Hepatocyte (in vitro differentiated cells): Measurements from ENCODE around the gene HOPX.

ENCODE experiments used
- EZH2 ChIP-seq: fragments of 200-600 bp; sonication (generic); IDR thresholded peaks from 2 replicates; pipeline ENCODE4 v1.6.1; 2016; ENCODE audit warnings: antibody characterized with exemption, mild to moderate bottlenecking, borderline replicate concordance
- EZH2phosphoT487 ChIP-seq: fragments of 200-600 bp; sonication (generic); IDR thresholded peaks from one replicate; pipeline ENCODE4 v1.6.1; 2018; ENCODE audit warnings: antibody characterized with exemption, mild to moderate bottlenecking, low read depth, moderate library complexity; ENCODE audit not compliant: unreplicated experiment, severe bottlenecking
- TF ChIP-seq, protein P1 (sequence below): fragments of 200-600 bp; sonication (generic); IDR thresholded peaks from 2 replicates; pipeline ENCODE4 v1.5.1; 2016; ENCODE audit warnings: antibody characterized with exemption, mild to moderate bottlenecking; ENCODE audit not compliant: poor library complexity

DNA sequence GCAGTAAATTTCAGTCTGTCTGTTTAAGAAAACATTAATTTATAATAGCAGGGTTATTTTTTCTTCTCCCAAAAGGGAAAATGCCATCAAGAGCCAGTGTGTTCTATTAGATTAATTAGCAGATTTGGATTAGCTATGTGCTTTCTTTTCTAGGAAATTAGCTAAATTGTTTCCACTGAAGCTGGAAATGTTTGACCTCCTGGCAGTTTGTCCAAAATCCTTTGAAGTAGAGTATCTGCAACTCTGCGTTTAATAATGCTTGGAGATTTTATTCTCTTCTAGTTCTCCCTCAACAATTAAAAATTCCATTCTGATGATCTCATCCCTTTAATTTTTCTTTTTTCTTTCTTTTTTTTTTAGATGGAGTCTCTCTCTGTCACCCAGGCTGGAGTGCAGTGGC, 27.1 kb upstream of the HOPX start:
- TF ChIP-seq, protein P1, sequence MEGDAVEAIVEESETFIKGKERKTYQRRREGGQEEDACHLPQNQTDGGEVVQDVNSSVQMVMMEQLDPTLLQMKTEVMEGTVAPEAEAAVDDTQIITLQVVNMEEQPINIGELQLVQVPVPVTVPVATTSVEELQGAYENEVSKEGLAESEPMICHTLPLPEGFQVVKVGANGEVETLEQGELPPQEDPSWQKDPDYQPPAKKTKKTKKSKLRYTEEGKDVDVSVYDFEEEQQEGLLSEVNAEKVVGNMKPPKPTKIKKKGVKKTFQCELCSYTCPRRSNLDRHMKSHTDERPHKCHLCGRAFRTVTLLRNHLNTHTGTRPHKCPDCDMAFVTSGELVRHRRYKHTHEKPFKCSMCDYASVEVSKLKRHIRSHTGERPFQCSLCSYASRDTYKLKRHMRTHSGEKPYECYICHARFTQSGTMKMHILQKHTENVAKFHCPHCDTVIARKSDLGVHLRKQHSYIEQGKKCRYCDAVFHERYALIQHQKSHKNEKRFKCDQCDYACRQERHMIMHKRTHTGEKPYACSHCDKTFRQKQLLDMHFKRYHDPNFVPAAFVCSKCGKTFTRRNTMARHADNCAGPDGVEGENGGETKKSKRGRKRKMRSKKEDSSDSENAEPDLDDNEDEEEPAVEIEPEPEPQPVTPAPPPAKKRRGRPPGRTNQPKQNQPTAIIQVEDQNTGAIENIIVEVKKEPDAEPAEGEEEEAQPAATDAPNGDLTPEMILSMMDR: no peak
- TF ChIP-seq EZH2 (no peak), EZH2phosphoT487 (no peak)
